ENCODE measurements around the gene CYFIP2.

CYFIP2 gene

DNA sequence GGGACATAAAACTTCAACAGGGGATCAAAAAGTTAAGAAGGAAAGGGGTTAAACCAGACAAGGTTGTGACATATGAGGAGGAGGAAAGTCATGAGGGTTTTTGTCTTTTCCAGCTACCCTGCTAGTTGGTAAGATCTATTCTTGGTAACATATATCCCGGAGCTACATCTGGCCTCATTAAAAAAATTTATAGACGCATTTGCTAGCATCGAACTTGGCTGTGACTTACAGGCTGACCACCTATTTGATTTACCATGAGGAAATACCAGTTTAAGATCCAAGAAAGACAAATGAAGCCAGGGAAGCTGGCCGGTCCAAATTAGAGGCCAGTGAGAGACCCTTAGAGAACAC, 106.5 kb downstream of the CYFIP2 start:
- no peak overlapping the region for H3K4me3 ChIP-seq (ENCODE audit: low read depth, low read length)
- TF ChIP-seq, protein P1, sequence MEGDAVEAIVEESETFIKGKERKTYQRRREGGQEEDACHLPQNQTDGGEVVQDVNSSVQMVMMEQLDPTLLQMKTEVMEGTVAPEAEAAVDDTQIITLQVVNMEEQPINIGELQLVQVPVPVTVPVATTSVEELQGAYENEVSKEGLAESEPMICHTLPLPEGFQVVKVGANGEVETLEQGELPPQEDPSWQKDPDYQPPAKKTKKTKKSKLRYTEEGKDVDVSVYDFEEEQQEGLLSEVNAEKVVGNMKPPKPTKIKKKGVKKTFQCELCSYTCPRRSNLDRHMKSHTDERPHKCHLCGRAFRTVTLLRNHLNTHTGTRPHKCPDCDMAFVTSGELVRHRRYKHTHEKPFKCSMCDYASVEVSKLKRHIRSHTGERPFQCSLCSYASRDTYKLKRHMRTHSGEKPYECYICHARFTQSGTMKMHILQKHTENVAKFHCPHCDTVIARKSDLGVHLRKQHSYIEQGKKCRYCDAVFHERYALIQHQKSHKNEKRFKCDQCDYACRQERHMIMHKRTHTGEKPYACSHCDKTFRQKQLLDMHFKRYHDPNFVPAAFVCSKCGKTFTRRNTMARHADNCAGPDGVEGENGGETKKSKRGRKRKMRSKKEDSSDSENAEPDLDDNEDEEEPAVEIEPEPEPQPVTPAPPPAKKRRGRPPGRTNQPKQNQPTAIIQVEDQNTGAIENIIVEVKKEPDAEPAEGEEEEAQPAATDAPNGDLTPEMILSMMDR (IDR thresholded peaks at IDR 0.05; ENCODE audit: borderline replicate concordance, insufficient read depth, low read depth, low read length): no peak

GRCh38 chr5:157378509-157378908, 112.6 kb downstream of the CYFIP2 start:
- H3K4me3 ChIP-seq (ENCODE audit: low read depth, low read length): no peak overlapping the region
- TF ChIP-seq, protein P1 (IDR thresholded peaks at IDR 0.05; ENCODE audit: borderline replicate concordance, insufficient read depth, low read depth, low read length): no peak

DNA sequence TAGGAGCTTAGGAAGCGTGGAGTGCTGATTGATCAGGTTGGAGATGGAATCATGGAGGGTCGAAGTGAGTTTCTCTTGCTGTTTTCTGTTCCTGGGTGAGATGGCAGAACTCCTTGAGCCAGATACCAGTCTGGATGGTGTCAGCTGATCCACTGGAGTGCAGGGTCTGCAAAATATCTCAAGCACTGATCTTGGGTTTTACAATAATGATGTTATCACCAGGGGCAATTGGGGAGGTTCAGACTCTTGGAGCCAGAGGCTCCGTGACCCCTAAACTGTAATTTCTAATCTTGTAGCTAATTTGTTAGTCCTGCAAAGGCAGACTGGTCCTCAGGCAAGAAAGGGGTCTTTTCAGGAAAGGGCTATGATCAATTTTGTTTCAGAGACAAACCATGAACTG, 114.1 kb downstream of the CYFIP2 start:
- TF ChIP-seq, protein P1 (IDR thresholded peaks at IDR 0.05; ENCODE audit: borderline replicate concordance, insufficient read depth, low read depth, low read length): no peak
- H3K4me3 ChIP-seq (ENCODE audit: low read depth, low read length): no peak overlapping the region

GRCh38 chr5:157381746-157382145, 115.8 kb downstream of the CYFIP2 start:
- TF ChIP-seq, protein P1 (IDR thresholded peaks at IDR 0.05; ENCODE audit: borderline replicate concordance, insufficient read depth, low read depth, low read length): no peak
- H3K4me3 ChIP-seq (ENCODE audit: low read depth, low read length): no peak overlapping the region

DNA sequence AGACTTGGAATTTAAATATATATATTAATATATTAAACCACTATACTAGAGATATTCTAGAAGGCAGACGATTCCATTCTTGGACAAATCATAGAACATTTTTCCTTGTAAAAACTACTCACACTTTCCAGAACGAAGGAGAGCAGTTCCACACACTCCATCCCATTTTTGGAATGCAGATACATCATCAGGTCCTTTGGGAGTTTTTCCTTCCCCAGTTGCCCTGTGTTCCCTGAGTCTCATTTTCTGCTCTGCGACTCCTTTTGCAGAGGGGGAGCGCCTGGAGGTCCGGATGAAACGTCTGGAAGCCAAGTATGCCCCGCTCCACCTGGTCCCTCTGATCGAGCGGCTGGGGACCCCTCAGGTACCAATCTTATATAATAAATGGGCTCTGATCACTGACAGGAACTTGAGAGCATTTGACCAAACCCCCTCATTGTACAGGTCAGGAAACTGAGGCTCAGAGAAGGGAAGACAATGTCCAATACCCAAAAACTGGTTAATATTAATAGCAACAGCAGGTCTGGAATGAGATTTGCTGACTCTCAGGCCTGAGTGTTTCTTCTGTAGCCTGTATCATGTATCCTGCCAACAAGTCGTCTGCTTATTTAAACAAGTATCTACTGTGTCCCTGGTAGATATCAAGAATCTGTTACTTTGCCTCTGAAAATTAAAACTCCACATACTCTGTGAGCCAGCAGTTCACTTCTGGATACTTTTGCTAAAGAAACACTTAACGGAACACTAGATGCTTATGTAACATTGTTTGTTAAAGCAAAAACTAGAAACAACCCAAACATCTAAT, 117.3 kb downstream of the CYFIP2 start:
- TF ChIP-seq, protein P1 (IDR thresholded peaks at IDR 0.05; ENCODE audit: borderline replicate concordance, insufficient read depth, low read depth, low read length): no peak
- no peak overlapping the region for H3K4me3 ChIP-seq (ENCODE audit: low read depth, low read length)

GRCh38 chr5:157384971-157385709, 119.2 kb downstream of the CYFIP2 start:
- no peak overlapping the region for H3K4me3 ChIP-seq (ENCODE audit: low read depth, low read length)
- TF ChIP-seq, protein P1 (IDR thresholded peaks at IDR 0.05; ENCODE audit: borderline replicate concordance, insufficient read depth, low read depth, low read length): no peak
